Stimulated activated CD8-positive, alpha-beta memory T cell treated with anti-CD3 and anti-CD28 coated beads, Interleukin-15, amount 100 ng/mL, for 4 hours (primary cell): ENCODE results near the gene CDON.

Experiments
- DNase-seq, 2 donors: peaks; one replicate each; pipeline ENCODE4 v3.0.0-alpha.2; 2020; ENCODE audit warnings: low read depth in 2 of 2

The CDON gene

GRCh38 chr11:126062679-126063506, at the start of gene CDON:
TSS of gene CDON (minus strand) at chr11:126062866. CDS start at chr11:126023476, 39,390 bp downstream.
- peak; percentile 73 to 74 for DNase-seq

GRCh38 chr11:126111458-126112116, 48.9 kb upstream of the CDON start:
- DNase-seq: no peak

- DNase-seq: no peak
These were observed 47.5 kb upstream of the CDON start for GRCh38 chr11:126109941-126110731.

- DNase-seq: no peak
These were observed 44.1 kb upstream of the CDON start for GRCh38 chr11:126106594-126107328.

GRCh38 chr11:126105748-126106080, 43.0 kb upstream of the CDON start:
- DNase-seq: no peak

GRCh38 chr11:126105022-126105747, 42.5 kb upstream of the CDON start:
- no peak for DNase-seq

- DNase-seq: no peak
These were observed 41.8 kb upstream of the CDON start for GRCh38 chr11:126104420-126104819.

GRCh38 chr11:126103150-126103549, 40.5 kb upstream of the CDON start:
- DNase-seq: no peak

GRCh38 chr11:126102436-126102981, 39.8 kb upstream of the CDON start:
- DNase-seq: no peak

- DNase-seq: no peak
These were observed 39.2 kb upstream of the CDON start for GRCh38 chr11:126101930-126102283.

- no peak for DNase-seq
These were observed 38.7 kb upstream of the CDON start for GRCh38 chr11:126101251-126101929.

- no peak for DNase-seq
These were observed 38.0 kb upstream of the CDON start for GRCh38 chr11:126100716-126101115.

GRCh38 chr11:126098204-126098769, 35.6 kb upstream of the CDON start:
- no peak for DNase-seq

GRCh38 chr11:126095745-126096144, 33.1 kb upstream of the CDON start:
- DNase-seq: no peak

- no peak for DNase-seq
These were observed 27.8 kb upstream of the CDON start for GRCh38 chr11:126090452-126090851.

- DNase-seq: no peak
These were observed 26.3 kb upstream of the CDON start for GRCh38 chr11:126088999-126089398.

GRCh38 chr11:126086248-126086647, 23.6 kb upstream of the CDON start:
- no peak for DNase-seq

- DNase-seq: no peak
These were observed 21.9 kb upstream of the CDON start for GRCh38 chr11:126084608-126084912.

- DNase-seq: no peak
These were observed 21.4 kb upstream of the CDON start for GRCh38 chr11:126083829-126084607.
